Neural cell (in vitro differentiated cells): Measurements from ENCODE around the gene PLCH1. TPM values are rescaled to one million over a fixed set of nuclear protein-coding genes. Genes with fewer than 3 reads are reported as not detected.

Experiments
- H2AFZ ChIP-seq: fragments of 200-600, 300-800 bp; sonication (generic), shearing (Covaris generic); 2 replicates; pipeline ENCODE4 v1.6.0; 2014; ENCODE audit warnings: low read depth, mild to moderate bottlenecking, antibody characterized with exemption, low read length, moderate library complexity
- H3F3A ChIP-seq: fragments of 200-600 bp; shearing (Covaris generic); 2 replicates; pipeline ENCODE4 v1.6.1; 2016; ENCODE audit warnings: mild to moderate bottlenecking, moderate library complexity, mixed read lengths, antibody characterized with exemption, low read length; ENCODE audit not compliant: insufficient read depth, poor library complexity, severe bottlenecking
- H3K27ac ChIP-seq: fragments of 200-600, 300-800 bp; sonication (generic), shearing (Covaris generic); 2 replicates; pipeline ENCODE4 v1.5.1; 2014; ENCODE audit warnings: mild to moderate bottlenecking, low read length, moderate library complexity
- H3K27me3 ChIP-seq: fragments of 300-800, 200-600 bp; sonication (generic), shearing (Covaris generic); 2 replicates; pipeline ENCODE4 v1.6.0; 2014; ENCODE audit warnings: mild to moderate bottlenecking, low read depth, low read length, moderate library complexity; ENCODE audit not compliant: insufficient read depth
- H3K36me3 ChIP-seq: fragments of 300-800, 200-600 bp; sonication (generic), shearing (Covaris generic); 2 replicates; pipeline ENCODE4 v1.5.1; 2014; ENCODE audit warnings: mild to moderate bottlenecking, antibody characterized with exemption, low read length, moderate library complexity; ENCODE audit not compliant: insufficient read depth
- H3K4me2 ChIP-seq: fragments of 300-800, 200-600 bp; sonication (generic), shearing (Covaris generic); 2 replicates; pipeline ENCODE4 v1.6.0; 2014; ENCODE audit warnings: mild to moderate bottlenecking, low read length
- H3K4me3 ChIP-seq: fragments of 300-800, 200-600 bp; sonication (generic), shearing (Covaris generic); 2 replicates; pipeline ENCODE4 v1.5.1; 2014; ENCODE audit warnings: mild to moderate bottlenecking, low read length, moderate library complexity
- H3K79me2 ChIP-seq: fragments of 200-600 bp; shearing (Covaris generic); replicated peaks from 2 replicates; pipeline ENCODE4 v1.6.0; 2014; ENCODE audit warnings: mild to moderate bottlenecking, low read length, moderate library complexity; ENCODE audit not compliant: insufficient read depth
- H3K9ac ChIP-seq: fragments of 300-800, 200-600 bp; sonication (generic), shearing (Covaris generic); 2 replicates; pipeline ENCODE4 v1.6.1; 2016; ENCODE audit warnings: mild to moderate bottlenecking, low read length, mixed read lengths
- H3K9me2 ChIP-seq: fragments of 200-600 bp; shearing (Covaris generic); 2 replicates; pipeline ENCODE4 v1.6.1; 2016; ENCODE audit warnings: mild to moderate bottlenecking, low read length, mixed read lengths; ENCODE audit not compliant: insufficient read depth
- H3K9me3 ChIP-seq: fragments of 200-600, 300-800 bp; sonication (generic), shearing (Covaris generic); 2 replicates; pipeline ENCODE4 v1.6.1; 2016; ENCODE audit warnings: mild to moderate bottlenecking, mixed run types, low read length, moderate library complexity, mixed read lengths
- H4K20me1 ChIP-seq: fragments of 200-600 bp; shearing (Covaris generic); 2 replicates; pipeline ENCODE4 v1.6.1; 2016; ENCODE audit warnings: mild to moderate bottlenecking, mixed run types; ENCODE audit not compliant: insufficient read depth
- EP300 ChIP-seq: fragments of 450-650 bp; conservative IDR thresholded peaks from 2 replicates; pipeline ENCODE4 v1.6.1; 2014; ENCODE audit warnings: antibody characterized with exemption, mild to moderate bottlenecking, moderate library complexity; ENCODE audit not compliant: poor library complexity, severe bottlenecking
- EZH2 ChIP-seq: fragments of 200-600, 300-800 bp; shearing (Covaris generic), sonication (generic); IDR thresholded peaks from 2 replicates; pipeline ENCODE4 v1.6.1; 2014; ENCODE audit warnings: antibody characterized with exemption, low read length, borderline replicate concordance, mild to moderate bottlenecking; ENCODE audit not compliant: insufficient read depth, poor library complexity, severe bottlenecking
- MXI1 ChIP-seq: fragments of 450-650 bp; conservative IDR thresholded peaks from 2 replicates; pipeline ENCODE4 v1.6.1; 2014; ENCODE audit warnings: antibody characterized with exemption, mild to moderate bottlenecking; ENCODE audit not compliant: poor library complexity, severe bottlenecking
- POLR2AphosphoS5 ChIP-seq: IDR thresholded peaks from 2 replicates; pipeline ENCODE4 v1.6.1; 2012
- RAD21 ChIP-seq: fragments of 450-650 bp; conservative IDR thresholded peaks from 2 replicates; pipeline ENCODE4 v1.6.1; 2014; ENCODE audit warnings: antibody characterized with exemption, mild to moderate bottlenecking, moderate library complexity
- SMC3 ChIP-seq: fragments of 450-650 bp; conservative IDR thresholded peaks from 2 replicates; pipeline ENCODE4 v1.6.1; 2014; ENCODE audit warnings: antibody characterized with exemption, mild to moderate bottlenecking, moderate library complexity; ENCODE audit not compliant: poor library complexity
- TAF1 ChIP-seq: IDR thresholded peaks from 2 replicates; pipeline ENCODE4 v1.6.1; 2012; ENCODE audit warnings: low read depth
- polyA plus RNA-seq: library from polyadenylated mRNA; depleted of rRNA; stranded (reverse); fragments of >200 nt; gene quantifications from 2 replicates; pipeline ENCODE4 v1.2.3, GENCODE V29; 2014
- TF ChIP-seq, protein P1 (sequence below): fragments of 450-650 bp; IDR thresholded peaks from 2 replicates; pipeline ENCODE4 v1.5.1; 2014; ENCODE audit warnings: antibody characterized with exemption, mild to moderate bottlenecking, moderate library complexity; ENCODE audit not compliant: poor library complexity, severe bottlenecking
- TF ChIP-seq, protein P2 (sequence below): IDR thresholded peaks from 2 replicates; pipeline ENCODE4 v1.6.1; 2012; ENCODE audit warnings: borderline replicate concordance

PLCH1 gene
- polyA plus RNA-seq, 1 donor from 2014 or later = 13.5 TPM

DNA sequence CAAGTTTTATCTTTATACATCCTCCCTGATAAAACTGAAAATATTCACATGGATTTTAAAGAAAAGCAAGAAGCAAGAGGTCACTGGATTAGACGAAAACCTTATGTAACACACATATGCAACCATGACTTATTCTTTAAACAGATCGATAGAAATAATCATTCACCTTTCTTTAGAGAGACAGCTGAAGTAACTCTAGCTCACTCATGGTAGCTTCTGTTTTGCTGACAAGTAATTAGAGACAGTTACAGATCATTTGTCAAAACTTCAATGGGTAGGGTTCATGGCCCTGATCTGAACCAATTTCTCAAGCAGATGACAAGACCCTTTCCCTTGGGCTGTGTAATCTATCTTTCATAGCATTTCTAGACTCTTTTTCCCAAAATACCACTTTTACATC lies 74.5 kb downstream of the PLCH1 start:
- Histone ChIP-seq H3K27ac (peak overlapping the region; percentile 52), H3K27me3 (no peaks in the 10 kb centered on the region), H3K9ac (peak overlapping the region; percentile 24), H3K79me2 (no peaks in the 10 kb centered on the region), H3K4me2 (peak overlapping the region; percentile 26), H3K36me3 (no peaks in the 10 kb centered on the region), H3K9me3 (no peaks in the 10 kb centered on the region), H3F3A (peaks cover 3% of the 10 kb centered on the region), H3K9me2 (no peaks in the 10 kb centered on the region), H3K4me3 (peak overlapping the region; percentile 31), H2AFZ (no peak overlapping the region), H4K20me1 (no peaks in the 10 kb centered on the region)
- TF ChIP-seq, protein P1, sequence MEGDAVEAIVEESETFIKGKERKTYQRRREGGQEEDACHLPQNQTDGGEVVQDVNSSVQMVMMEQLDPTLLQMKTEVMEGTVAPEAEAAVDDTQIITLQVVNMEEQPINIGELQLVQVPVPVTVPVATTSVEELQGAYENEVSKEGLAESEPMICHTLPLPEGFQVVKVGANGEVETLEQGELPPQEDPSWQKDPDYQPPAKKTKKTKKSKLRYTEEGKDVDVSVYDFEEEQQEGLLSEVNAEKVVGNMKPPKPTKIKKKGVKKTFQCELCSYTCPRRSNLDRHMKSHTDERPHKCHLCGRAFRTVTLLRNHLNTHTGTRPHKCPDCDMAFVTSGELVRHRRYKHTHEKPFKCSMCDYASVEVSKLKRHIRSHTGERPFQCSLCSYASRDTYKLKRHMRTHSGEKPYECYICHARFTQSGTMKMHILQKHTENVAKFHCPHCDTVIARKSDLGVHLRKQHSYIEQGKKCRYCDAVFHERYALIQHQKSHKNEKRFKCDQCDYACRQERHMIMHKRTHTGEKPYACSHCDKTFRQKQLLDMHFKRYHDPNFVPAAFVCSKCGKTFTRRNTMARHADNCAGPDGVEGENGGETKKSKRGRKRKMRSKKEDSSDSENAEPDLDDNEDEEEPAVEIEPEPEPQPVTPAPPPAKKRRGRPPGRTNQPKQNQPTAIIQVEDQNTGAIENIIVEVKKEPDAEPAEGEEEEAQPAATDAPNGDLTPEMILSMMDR = no peak
- TF ChIP-seq EP300 = peak; percentile 91
- peak; percentile 64 for TF ChIP-seq POLR2AphosphoS5

GRCh38 chr3:155667988-155668387 lies 76.9 kb downstream of the PLCH1 start:
- Histone ChIP-seq H2AFZ (no peak overlapping the region), H3K9ac (no peak overlapping the region), H3K27ac (no peak overlapping the region), H3K4me2 (no peak overlapping the region), H3K36me3 (no peaks in the 10 kb centered on the region), H3K79me2 (no peaks in the 10 kb centered on the region), H3K9me2 (no peaks in the 10 kb centered on the region), H3K4me3 (no peak overlapping the region), H3F3A (peaks cover 3% of the 10 kb centered on the region), H3K27me3 (no peaks in the 10 kb centered on the region), H4K20me1 (no peaks in the 10 kb centered on the region), H3K9me3 (no peaks in the 10 kb centered on the region)
- no peak for TF ChIP-seq POLR2AphosphoS5
- no peak for TF ChIP-seq SMC3
- no peak for TF ChIP-seq TAF1

- no peaks in the 10 kb centered on the region for H3K36me3 ChIP-seq
- H3K4me2 ChIP-seq = no peak overlapping the region
- no peak overlapping the region for H3K27ac ChIP-seq
- no peaks in the 10 kb centered on the region for H3K9me2 ChIP-seq
- no peaks in the 10 kb centered on the region for H3K9me3 ChIP-seq
- H2AFZ ChIP-seq = no peak overlapping the region
- TF ChIP-seq MXI1 (no peak), EZH2 (no peak), TAF1 (no peak), SMC3 (no peak), POLR2AphosphoS5 (no peak), RAD21 (no peak), EP300 (no peak)
- TF ChIP-seq, protein P2, sequence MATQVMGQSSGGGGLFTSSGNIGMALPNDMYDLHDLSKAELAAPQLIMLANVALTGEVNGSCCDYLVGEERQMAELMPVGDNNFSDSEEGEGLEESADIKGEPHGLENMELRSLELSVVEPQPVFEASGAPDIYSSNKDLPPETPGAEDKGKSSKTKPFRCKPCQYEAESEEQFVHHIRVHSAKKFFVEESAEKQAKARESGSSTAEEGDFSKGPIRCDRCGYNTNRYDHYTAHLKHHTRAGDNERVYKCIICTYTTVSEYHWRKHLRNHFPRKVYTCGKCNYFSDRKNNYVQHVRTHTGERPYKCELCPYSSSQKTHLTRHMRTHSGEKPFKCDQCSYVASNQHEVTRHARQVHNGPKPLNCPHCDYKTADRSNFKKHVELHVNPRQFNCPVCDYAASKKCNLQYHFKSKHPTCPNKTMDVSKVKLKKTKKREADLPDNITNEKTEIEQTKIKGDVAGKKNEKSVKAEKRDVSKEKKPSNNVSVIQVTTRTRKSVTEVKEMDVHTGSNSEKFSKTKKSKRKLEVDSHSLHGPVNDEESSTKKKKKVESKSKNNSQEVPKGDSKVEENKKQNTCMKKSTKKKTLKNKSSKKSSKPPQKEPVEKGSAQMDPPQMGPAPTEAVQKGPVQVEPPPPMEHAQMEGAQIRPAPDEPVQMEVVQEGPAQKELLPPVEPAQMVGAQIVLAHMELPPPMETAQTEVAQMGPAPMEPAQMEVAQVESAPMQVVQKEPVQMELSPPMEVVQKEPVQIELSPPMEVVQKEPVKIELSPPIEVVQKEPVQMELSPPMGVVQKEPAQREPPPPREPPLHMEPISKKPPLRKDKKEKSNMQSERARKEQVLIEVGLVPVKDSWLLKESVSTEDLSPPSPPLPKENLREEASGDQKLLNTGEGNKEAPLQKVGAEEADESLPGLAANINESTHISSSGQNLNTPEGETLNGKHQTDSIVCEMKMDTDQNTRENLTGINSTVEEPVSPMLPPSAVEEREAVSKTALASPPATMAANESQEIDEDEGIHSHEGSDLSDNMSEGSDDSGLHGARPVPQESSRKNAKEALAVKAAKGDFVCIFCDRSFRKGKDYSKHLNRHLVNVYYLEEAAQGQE = no peak
- TF ChIP-seq, protein P1 = no peak
- no peaks in the 10 kb centered on the region for H4K20me1 ChIP-seq
- H3K4me3 ChIP-seq = no peak overlapping the region
- H3K27me3 ChIP-seq = no peaks in the 10 kb centered on the region
- H3K9ac ChIP-seq = no peak overlapping the region
- H3F3A ChIP-seq = peaks cover 3% of the 10 kb centered on the region
- H3K79me2 ChIP-seq = peaks cover 9% of the 10 kb centered on the region
Observed at GRCh38 chr3:155664925-155665695, 79.8 kb downstream of the PLCH1 start.
